B cell (primary cell): ENCODE measurements around the gene MYL12B. TPM values are rescaled to one million over a fixed set of nuclear protein-coding genes. Genes with fewer than 3 reads are reported as not detected.

ENCODE experiments used
- ATAC-seq: fragments of 200-7000 bp; cut with Tn5 transposase; one replicate; pipeline ENCODE4 v1.10.0; 2021; ENCODE audit warnings: low read depth, mild to moderate bottlenecking, moderate number of reproducible peaks, moderate library complexity
- CTCF ChIA-PET: fragments of 350-600 bp; sonication (Branson Sonifier 250); formaldehyde crosslinking; loops from one replicate; lab custom pipeline; 2021; ENCODE audit warnings: antibody characterized with exemption, inconsistent platforms; lab: Charles Lee
- POLR2A ChIA-PET: fragments of 350-600 bp; sonication (Branson Sonifier 250); formaldehyde crosslinking; loops from one replicate; lab custom pipeline; 2021; ENCODE audit warnings: antibody characterized with exemption; lab: Charles Lee
- DNase-seq: peaks from one replicate; pipeline ENCODE4 v3.0.0; 2013
- H2AFZ ChIP-seq: 2 replicates; pipeline ENCODE4 v1.6.1; 2012; ENCODE audit warnings: mild to moderate bottlenecking, low read depth, low read length; ENCODE audit not compliant: insufficient read depth, poor library complexity, severe bottlenecking
- H3K27ac ChIP-seq, 2 donors: 1 replicate in 1 of 2; 2 replicates in 1 of 2; pipeline ENCODE4 v1.5.1; 2012 to 2013; ENCODE audit warnings: low read length in 2 of 2, mild to moderate bottlenecking in 2 of 2, moderate library complexity in 1 of 2
- H3K27me3 ChIP-seq, 4 experiments: fragments of 200-600 bp in 1 of 4; sonication (generic) in 1 of 4; replicated peaks in 1 of 4; 1 replicate in 2 of 4; 2 replicates in 2 of 4; pipeline versions ENCODE4 v1.6.1 to v1.7.0; 2013 to 2016; ENCODE audit warnings: low read length in 3 of 4, mild to moderate bottlenecking in 2 of 4, mixed read lengths in 1 of 4, moderate library complexity in 1 of 4; ENCODE audit not compliant: insufficient read depth in 4 of 4, control insufficient read depth in 3 of 4; ENCODE audit errors: control extremely low read depth in 1 of 4
- H3K36me3 ChIP-seq, 2 experiments: replicated peaks in 1 of 2; 1 replicate in 1 of 2; 2 replicates in 1 of 2; pipeline versions ENCODE4 v1.6.1 to v1.7.1; 2013; ENCODE audit warnings: low read length in 1 of 2; ENCODE audit not compliant: insufficient read depth in 2 of 2, control insufficient read depth in 1 of 2; ENCODE audit errors: control extremely low read depth in 1 of 2, extremely low read depth in 1 of 2
- H3K4me1 ChIP-seq, 2 donors: fragments of 200-600 bp in 1 of 2; sonication (generic) in 1 of 2; 1 replicate in 1 of 2; 2 replicates in 1 of 2; pipeline versions ENCODE4 v1.5.1 to v1.6.1; 2013 to 2017; ENCODE audit warnings: low read length in 2 of 2; ENCODE audit not compliant: control insufficient read depth in 2 of 2, insufficient read depth in 2 of 2
- H3K4me2 ChIP-seq: replicated peaks from 2 replicates; pipeline ENCODE3; 2012; ENCODE audit warnings: mild to moderate bottlenecking, low read depth, low read length; ENCODE audit not compliant: poor library complexity, severe bottlenecking
- H3K4me3 ChIP-seq, 5 experiments: fragments of 200-600 bp in 1 of 5; sonication (generic) in 1 of 5; 1 replicate in 3 of 5; 2 replicates in 2 of 5; pipeline versions ENCODE4 v1.5.1 to v1.7.0; 2011 to 2016; ENCODE audit warnings: low read length in 4 of 5, mild to moderate bottlenecking in 4 of 5, low read depth in 2 of 5, control low read depth in 1 of 5, moderate library complexity in 1 of 5; ENCODE audit not compliant: insufficient read depth in 1 of 5; ENCODE audit errors: control extremely low read depth in 1 of 5, extremely low read depth in 1 of 5
- H3K79me2 ChIP-seq: fragments of 200-600 bp; sonication (generic); one replicate; pipeline ENCODE4 v1.6.0; 2016; ENCODE audit warnings: low read length; ENCODE audit not compliant: control insufficient read depth, insufficient read depth
- H3K9ac ChIP-seq: fragments of 200-600 bp; sonication (generic); 2 replicates; pipeline ENCODE4 v1.6.1; 2017; ENCODE audit warnings: mild to moderate bottlenecking, low read length, moderate library complexity
- H3K9me3 ChIP-seq, 3 donors: one replicate each; pipeline versions ENCODE4 v1.6.1 to v1.7.1; 2013; ENCODE audit warnings: low read length in 2 of 3; ENCODE audit not compliant: control insufficient read depth in 2 of 3, insufficient read depth in 1 of 3; ENCODE audit errors: control extremely low read depth in 1 of 3
- H4K20me1 ChIP-seq: 2 replicates; pipeline ENCODE4 v1.6.0; 2012; ENCODE audit warnings: mild to moderate bottlenecking, low read length; ENCODE audit not compliant: insufficient read depth, control insufficient read depth, poor library complexity, severe bottlenecking
- H3K27ac Mint-ChIP-seq: one replicate; pipeline ENCODE4 v1.8.0; 2021; ENCODE audit warnings: mixed read lengths
- H3K27me3 Mint-ChIP-seq: one replicate; pipeline ENCODE4 v1.8.0; 2021; ENCODE audit warnings: mixed read lengths
- H3K4me1 Mint-ChIP-seq: one replicate; pipeline ENCODE4 v1.8.0; 2021; ENCODE audit warnings: mixed read lengths
- H3K4me3 Mint-ChIP-seq: one replicate; pipeline ENCODE4 v1.8.0; 2021; ENCODE audit warnings: mixed read lengths
- H3K9me3 Mint-ChIP-seq: one replicate; pipeline ENCODE4 v1.8.0; 2022; ENCODE audit warnings: mixed read lengths; ENCODE audit not compliant: insufficient read depth
- CTCF ChIP-seq: fragments of 200-600 bp; IDR thresholded peaks from one replicate; pipeline ENCODE4 v1.8.0; 2022; ENCODE audit warnings: antibody characterized with exemption, mild to moderate bottlenecking
- EZH2 ChIP-seq: IDR thresholded peaks from 2 replicates; pipeline ENCODE4 v1.6.1; 2012; ENCODE audit warnings: borderline replicate concordance, low read depth, mild to moderate bottlenecking, moderate library complexity, low read length; ENCODE audit not compliant: insufficient read depth, poor library complexity, severe bottlenecking
- WGBS: methylation state at CpG from one replicate; pipeline ENCODE4 v1.1.5; 2013; ENCODE audit warnings: missing lambda C conversion rate; ENCODE audit not compliant: insufficient coverage; 5-methylcytosine and 5-hydroxymethylcytosine counted together
- intact Hi-C: fragments of 100-400 bp; cut with micrococcal nuclease; formaldehyde crosslinking; loops from one replicate; pipeline ENCODE4 v1.10.0; 2022
- polyA plus RNA-seq: library from polyadenylated mRNA; depleted of rRNA; stranded (reverse); fragments of >200 nt; gene quantifications from 2 replicates; pipeline ENCODE4 v1.2.3, GENCODE V29; 2012
- total RNA-seq, 2 donors: library from RNA; stranded (reverse); fragments of 120-200 nt in 1 of 2; gene quantifications; 1 replicate in 1 of 2; 2 replicates in 1 of 2; pipeline versions ENCODE4 v1.2.3 to v1.2.4, GENCODE V29; 2013 to 2022

The MYL12B gene
- total and polyA plus RNA-seq, 2 donors (not counting 1 experiment from before 2014, with no cell fraction given) = 127 to 139 TPM

DNA sequence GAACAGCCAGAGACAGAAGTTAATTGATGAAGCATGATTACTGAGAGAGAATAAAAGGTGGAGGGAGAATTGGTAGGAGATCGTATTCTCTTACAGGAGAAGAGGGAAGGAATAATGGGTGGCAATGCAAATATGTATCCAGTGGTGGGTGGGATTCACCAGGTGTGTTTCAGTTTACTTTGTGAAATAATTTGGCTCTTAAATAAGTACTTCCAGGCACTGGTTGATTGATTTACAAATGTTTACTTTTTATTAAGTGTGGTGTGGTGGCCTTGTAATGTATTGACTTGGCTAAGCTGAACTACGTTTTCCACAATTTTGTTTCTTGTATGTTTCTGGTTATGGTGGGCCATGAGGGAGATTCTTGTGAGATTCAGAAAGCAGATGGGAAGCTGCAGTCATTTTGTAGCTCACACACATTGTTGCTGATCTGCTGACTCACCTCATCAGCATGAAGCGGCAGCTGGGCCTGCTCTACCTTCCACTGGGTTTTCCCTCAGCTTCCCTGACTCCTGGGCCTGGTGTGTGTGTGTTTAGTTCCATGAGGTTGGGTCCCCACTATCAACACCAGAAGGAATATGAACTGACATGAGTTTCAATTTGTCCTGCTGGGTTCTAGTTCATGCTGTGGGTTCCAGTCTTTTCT is 32.6 kb downstream of the MYL12B start:
- Histone ChIP-seq H3K79me2 (peaks cover 5% of the 10 kb centered on the region), H3K9me3 (peaks cover 0 to 4% (median 0%) of the 10 kb centered on the region in 3 donors), H3K4me1 (peaks cover 7 to 10% of the 10 kb centered on the region in 2 donors), H3K36me3 (no peaks in the 10 kb centered on the region), H3K9ac (no peak overlapping the region), H3K4me3 (no peak overlapping the region), H3K27me3 (peaks cover 0 to 7% (median 2%) of the 10 kb centered on the region in 4 experiments), H4K20me1 (no peaks in the 10 kb centered on the region), H2AFZ (no peak overlapping the region), H3K4me2 (no peak overlapping the region), H3K27ac (no peak overlapping the region)
- peaks cover 8% of the 10 kb centered on the region for H3K27me3 Mint-ChIP-seq
- no peak for TF ChIP-seq CTCF
- TF ChIP-seq EZH2 = no peak
- ATAC-seq (no peak), DNase-seq (no peak)
- CTCF ChIA-PET = interaction anchor here (1.0 to 6.9 kb wide), 5 partner anchors 13 to 371 kb away, joined by 3 to 63 read pairs (median 3); no protein-coding TSS in a partner anchor
- peaks cover 14% of the 10 kb centered on the region for H3K9me3 Mint-ChIP-seq
- no peak overlapping the region for H3K27ac Mint-ChIP-seq
- peaks cover 13% of the 10 kb centered on the region for H3K4me1 Mint-ChIP-seq
- no peak overlapping the region for H3K4me3 Mint-ChIP-seq
- WGBS = 90% methylated on average over 2 of the region's 3 CpGs
- POLR2A ChIA-PET = no interaction called here
- intact Hi-C loops = loop anchor here (10.0 kb wide), 1 partner anchor 90 kb away; no protein-coding TSS in a partner anchor
